ENCODE data around the gene PI4KB.

DNA sequence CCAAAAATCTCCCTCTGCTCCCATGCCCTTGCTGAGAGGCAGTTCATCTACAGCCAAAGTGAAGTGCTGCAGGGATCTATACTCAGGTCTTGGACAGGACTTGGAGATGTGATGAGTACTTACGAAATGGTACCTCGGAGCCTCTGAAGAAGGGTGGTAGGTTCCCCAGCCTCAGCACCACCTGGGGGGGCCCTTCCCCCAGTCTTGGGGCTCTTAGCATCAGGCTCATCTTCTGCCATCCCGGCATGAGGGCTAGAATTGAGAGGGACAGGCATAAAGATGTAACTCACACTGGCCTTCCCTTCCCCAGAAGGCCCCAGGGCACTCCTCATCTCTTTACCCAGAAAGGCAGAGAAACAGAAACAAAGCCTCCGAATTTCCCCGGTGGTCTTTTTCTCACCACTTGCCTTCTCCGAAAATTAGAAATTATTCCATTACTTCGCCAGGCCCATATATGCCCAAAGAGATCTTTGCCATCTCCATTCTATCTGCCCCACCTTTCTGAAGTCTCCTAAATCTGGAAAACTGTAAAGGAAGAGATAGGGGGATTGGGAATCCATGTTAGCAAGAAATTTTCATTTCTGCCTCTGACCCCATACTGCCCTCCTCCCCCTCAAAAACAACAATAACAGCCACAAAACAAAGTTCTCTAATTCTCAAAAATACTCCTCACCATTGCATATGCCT, 19.0 kb upstream of the PI4KB start:
- TF ChIP-seq CTCF (IDR thresholded peaks at IDR 0.05) (no peak), POLR2A (IDR thresholded peaks at IDR 0.05) (no peak)

All from right lobe of liver (tissue), 4 donors.